Measurements from ENCODE around the gene COPS9. TPM values are rescaled to one million over a fixed set of nuclear protein-coding genes. Genes with fewer than 3 reads are reported as not detected.

The COPS9 gene
- total and polyA plus RNA-seq, 2 donors, result 53.5 to 217 TPM

Other genes with a start within 250 kb of the COPS9 start
- gene NDUFA10, start 111.0 kb downstream of the COPS9 start, total RNA-seq, result 71.3 TPM
- 89.7 TPM for gene NDUFA10, start 111.0 kb downstream of the COPS9 start, polyA plus RNA-seq
- gene OR6B2, start 105.9 kb downstream of the COPS9 start, total RNA-seq, result not detected
- not detected for gene OR6B2, start 105.9 kb downstream of the COPS9 start, polyA plus RNA-seq
- not detected for gene OR6B3, start 82.8 kb downstream of the COPS9 start, total RNA-seq
- gene OR6B3, start 82.8 kb downstream of the COPS9 start, polyA plus RNA-seq, result not detected
- not detected for gene OTOS, start 4.4 kb upstream of the COPS9 start, total RNA-seq
- not detected for gene OTOS, start 4.4 kb upstream of the COPS9 start, polyA plus RNA-seq